ENCODE measurements around the gene CUEDC1.

DNA sequence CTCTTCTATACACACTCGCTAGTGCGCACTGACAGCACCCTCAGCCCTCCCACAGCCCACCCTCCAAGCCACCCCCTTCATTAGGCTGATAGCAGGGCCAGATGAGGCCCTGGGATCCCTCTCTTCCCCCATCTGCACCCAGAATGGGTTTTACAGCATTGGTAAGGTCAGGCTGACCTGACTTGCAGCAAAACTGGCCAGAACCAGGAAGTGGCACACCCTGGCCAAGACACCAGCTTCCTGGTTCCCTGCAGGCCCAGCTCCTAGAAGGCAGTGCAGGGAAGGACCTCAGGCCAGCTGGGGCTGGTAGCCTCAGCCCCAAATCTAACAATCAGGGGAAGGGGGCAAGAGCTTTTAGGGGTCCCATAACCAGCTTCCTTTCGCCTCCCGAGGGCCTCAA lies 55.4 kb downstream of the CUEDC1 start:
- TF ChIP-seq CTCF (IDR thresholded peaks at IDR 0.05) (no peak), POLR2A (IDR thresholded peaks at IDR 0.05) (no peak)

Data from prostate gland (tissue), 2 donors.